K562 (cell line): ENCODE results near the gene CYSRT1. TPM values are rescaled to one million over a fixed set of nuclear protein-coding genes. Genes with fewer than 3 reads are reported as not detected.
"Not testable (repeated sequence)": the region's sequence is repeated elsewhere in the genome, so short reads cannot be mapped to it uniquely, and the experiment has no call there.

Experiments used
- ATAC-seq: fragments of 200-7000 bp; cut with Tn5 transposase; 3 replicates; pipeline ENCODE4 v1.9.1; 2020; ENCODE audit warnings: moderate library complexity
- BruUV-seq: library from RNA; stranded (reverse); fragments of 400-500 nt; replicated peaks from 2 replicates; lab custom pipeline; 2021; lab: Mats Ljungman, UMichigan
- CTCF ChIA-PET: fragments of 300-600 bp; formaldehyde crosslinking; extraction: SDS; loops from one replicate; lab custom pipeline; 2021; ENCODE audit warnings: low intra/inter-chr PET ratio; lab: Yijun Ruan, JAX
- POLR2A ChIA-PET: fragments of 300-600, 350-650 bp; sonication (Branson Sonifier 250); formaldehyde crosslinking; extraction: SDS; loops from one replicate; lab custom pipeline; 2021; ENCODE audit warnings: antibody characterized with exemption, inconsistent platforms; lab: Yijun Ruan, JAX
- DNase-seq, 4 experiments: peaks; one replicate each; pipeline versions ENCODE4 v3.0.0 to v3.0.0-alpha.2; 2011 to 2018; ENCODE audit warnings: low spot score in 3 of 4, mixed read lengths in 3 of 4; ENCODE audit errors: extremely low read depth in 1 of 4
- FAIRE-seq: peaks from 2 replicates; lab custom pipeline; 2011; peaks lifted over from hg19 to GRCh38; lab: Jason Lieb, UNC
- H2AFZ ChIP-seq: 2 replicates; pipeline ENCODE4 v1.6.0; 2011; ENCODE audit warnings: low read depth, low read length, control low read depth, inconsistent platforms
- H3K27ac ChIP-seq: fragments of 200-600 bp; 3 replicates; pipeline ENCODE4 v1.8.0; 2011; ENCODE audit warnings: low read depth, mild to moderate bottlenecking, control low read depth, inconsistent platforms, low read length, moderate library complexity, mixed read lengths; ENCODE audit errors: extremely low read depth
- H3K27me3 ChIP-seq, 2 experiments: fragments of 300-600 bp in 1 of 2; 2 replicates in 1 of 2; 3 replicates in 1 of 2; pipeline versions ENCODE4 v1.6.0 to v1.8.0; 2011; ENCODE audit warnings: inconsistent platforms in 2 of 2, low read length in 2 of 2, mild to moderate bottlenecking in 1 of 2, mixed read lengths in 1 of 2, moderate library complexity in 1 of 2; ENCODE audit not compliant: control insufficient read depth in 2 of 2, insufficient read depth in 2 of 2
- H3K36me3 ChIP-seq: fragments of 300-600 bp; 3 replicates; pipeline ENCODE4 v1.8.0; 2011; ENCODE audit warnings: mild to moderate bottlenecking, low read length, inconsistent platforms; ENCODE audit not compliant: control insufficient read depth, insufficient read depth
- H3K4me1 ChIP-seq, 2 experiments: fragments of 200-600 bp in 1 of 2; replicated peaks in 1 of 2; 2 replicates in 1 of 2; 3 replicates in 1 of 2; pipeline versions ENCODE4 v1.5.1 to v1.8.0; 2011; ENCODE audit warnings: inconsistent platforms in 2 of 2, low read length in 2 of 2, mild to moderate bottlenecking in 1 of 2, mixed read lengths in 1 of 2, moderate library complexity in 1 of 2; ENCODE audit not compliant: control insufficient read depth in 2 of 2, insufficient read depth in 2 of 2
- H3K4me2 ChIP-seq: 2 replicates; pipeline ENCODE4 v1.6.1; 2011; ENCODE audit warnings: low read length, control low read depth, inconsistent platforms, mixed read lengths; ENCODE audit not compliant: insufficient read depth
- H3K4me3 ChIP-seq: fragments of 200-600 bp; sonication (generic), shearing (Covaris generic); 2 replicates; pipeline ENCODE4 v1.5.1; 2016; ENCODE audit warnings: control low read depth, inconsistent platforms
- H3K79me2 ChIP-seq: fragments of 200-600 bp; 3 replicates; pipeline ENCODE4 v1.8.0; 2011; ENCODE audit warnings: low read length, inconsistent platforms; ENCODE audit not compliant: control insufficient read depth, insufficient read depth
- H3K9ac ChIP-seq, 2 experiments: 2 replicates each; pipeline versions ENCODE4 v1.6.0 to v1.6.1; 2011; ENCODE audit warnings: low read depth in 2 of 2, low read length in 2 of 2, control low read depth in 1 of 2, inconsistent platforms in 1 of 2, mild to moderate bottlenecking in 1 of 2, mixed read lengths in 1 of 2; ENCODE audit not compliant: insufficient read depth in 1 of 2
- H3K9me1 ChIP-seq: one replicate; pipeline ENCODE4 v1.6.0; 2011; ENCODE audit warnings: inconsistent platforms, mild to moderate bottlenecking, low read length, moderate library complexity; ENCODE audit not compliant: control insufficient read depth, insufficient read depth
- H3K9me3 ChIP-seq: replicated peaks from 2 replicates; pipeline ENCODE4 v1.5.1; 2011; ENCODE audit warnings: low read depth, low read length, inconsistent platforms; ENCODE audit not compliant: control insufficient read depth, insufficient read depth
- H4K20me1 ChIP-seq: replicated peaks from 2 replicates; pipeline ENCODE4 v1.6.1; 2011; ENCODE audit warnings: low read length, inconsistent platforms, mixed read lengths; ENCODE audit not compliant: control insufficient read depth, insufficient read depth
- ARID4B ChIP-seq: sonication (generic); formaldehyde crosslinking; IDR thresholded peaks from 2 replicates; pipeline ENCODE4 v1.8.0; 2022; ENCODE audit warnings: mild to moderate bottlenecking, missing genetic modification reagents
- CCNT2 ChIP-seq: IDR thresholded peaks from 2 replicates; pipeline ENCODE4 v1.6.1; 2011; ENCODE audit warnings: borderline replicate concordance, low read depth, mild to moderate bottlenecking, moderate library complexity, mixed read lengths, low read length; ENCODE audit not compliant: insufficient read length; ENCODE audit errors: extremely low read depth
- FIP1L1 ChIP-seq: fragments of 200-400 bp; formaldehyde crosslinking; IDR thresholded peaks from 2 replicates; pipeline ENCODE4 v1.6.1; 2018; ENCODE audit warnings: mild to moderate bottlenecking, low read depth, low read length; ENCODE audit not compliant: poor library complexity, severe bottlenecking
- KDM5B ChIP-seq: fragments of 200-600 bp; sonication (generic); IDR thresholded peaks from 2 replicates; pipeline ENCODE4 v1.6.1; 2012; ENCODE audit warnings: low read depth, mild to moderate bottlenecking, moderate library complexity, low read length, control low read depth, inconsistent platforms; ENCODE audit not compliant: insufficient replicate concordance
- PHF8 ChIP-seq: fragments of 200-600 bp; sonication (generic); IDR thresholded peaks from 2 replicates; pipeline ENCODE4 v1.6.1; 2012; ENCODE audit warnings: mixed run types, mild to moderate bottlenecking, inconsistent platforms, low read length, moderate library complexity, borderline replicate concordance
- POLR2AphosphoS5 ChIP-seq: IDR thresholded peaks from 2 replicates; pipeline ENCODE4 v1.6.1; 2011; ENCODE audit warnings: mild to moderate bottlenecking, low read depth, low read length, moderate library complexity; ENCODE audit not compliant: control insufficient read depth, insufficient read depth
- POLR2G ChIP-seq: fragments of 200-400 bp; formaldehyde crosslinking; IDR thresholded peaks from 2 replicates; pipeline ENCODE4 v1.6.1; 2017; ENCODE audit warnings: low read depth, mild to moderate bottlenecking, antibody characterized with exemption, low read length, moderate library complexity
- RBFOX2 ChIP-seq: fragments of 200-400 bp; formaldehyde crosslinking; IDR thresholded peaks from 2 replicates; pipeline ENCODE4 v1.6.1; 2017; ENCODE audit warnings: low read depth, mild to moderate bottlenecking, low read length, moderate library complexity
- ZFX ChIP-seq: sonication (generic); formaldehyde crosslinking; IDR thresholded peaks from 2 replicates; pipeline ENCODE4 v1.8.0; 2022; ENCODE audit warnings: mild to moderate bottlenecking, missing genetic modification reagents, moderate library complexity
- WGBS: fragments of 100-300 bp; shearing (Covaris generic); methylation state at CpG from one replicate; pipeline ENCODE4 v1.1.6; 2016; ENCODE audit warnings: low coverage, mixed read lengths; ENCODE audit not compliant: insufficient coverage; ENCODE audit errors: missing lambda C conversion rate; 5-methylcytosine and 5-hydroxymethylcytosine counted together
- in situ Hi-C: fragments of 300-500 bp; cut with MboI; formaldehyde crosslinking; loops from 4 replicates; pipeline ENCODE4 v1.15.0; 2018; ENCODE audit warnings: inconsistent platforms, mixed read lengths
- intact Hi-C: fragments of 100-400 bp; cut with micrococcal nuclease; formaldehyde crosslinking; loops from 2 replicates; pipeline ENCODE4 v1.14.2; 2022
- polyA plus RNA-seq, 8 experiments: library from polyadenylated mRNA; depleted of rRNA in 4 of 8; stranded (reverse) in 5 of 8; unstranded in 3 of 8; fragments of >200 nt; fragmentation: Nextera tagmentation in 2 of 8; fragmentation: Illumina TruSeq in 1 of 8; extraction: Ambion mirVana in 2 of 8; extraction: Trizol in 1 of 8; gene quantifications; 2 replicates each; pipeline versions ENCODE4 v1.2.1 to v1.2.3, GENCODE V29; 2011 to 2014; ENCODE audit warnings: inconsistent platforms in 1 of 8, missing spikeins in 1 of 8
- total RNA-seq, 7 experiments: library from RNA; depleted of rRNA in 6 of 7; stranded (reverse); fragments of >200 nt in 6 of 7; fragmentation: Illumina TruSeq in 2 of 7; extraction: Trizol in 2 of 7; gene quantifications; 2 replicates each; pipeline versions ENCODE4 v1.2.1 to v1.2.3, GENCODE V29; 2011 to 2021; ENCODE audit warnings: low replicate concordance in 1 of 7

Gene CYSRT1
- total and polyA plus RNA-seq, 9 of the 15 experiments (the other 6 are each of a cell fraction or from before 2014, with no cell fraction given), result 0.04 to 1.4 (median 0.42) TPM; not detected in 3

- H3K27ac ChIP-seq, H3K9me3 ChIP-seq, H2AFZ ChIP-seq, CTCF ChIA-PET, H3K9me1 ChIP-seq, ATAC-seq, DNase-seq, H3K27me3 ChIP-seq, H3K4me3 ChIP-seq: not testable (repeated sequence)
- Histone ChIP-seq H3K9ac (peak overlapping the region in 1 of 2 experiments; percentile 100; a peak in 2 of 4 replicates), H3K4me2 (peak overlapping the region; percentile 47), H3K36me3 (peaks cover 30% of the 10 kb centered on the region), H4K20me1 (peaks cover 30% of the 10 kb centered on the region), H3K79me2 (peaks cover 53% of the 10 kb centered on the region), H3K4me1 (peaks cover 24 to 85% of the 10 kb centered on the region in 2 experiments; a peak in 4 of 5 replicates)
- in situ Hi-C loops (loop anchor here (25.0 kb wide), 1 partner anchor 456 kb away; the partner anchor contains the start of genes CCDC183 and TMEM141), intact Hi-C loops (loop anchor here (5.0 to 10.0 kb wide), 2 partner anchors 59 to 458 kb away; partner anchors contain the start of gene NRARP)
- TSS peak; percentile 71 for BruUV-seq
- FAIRE-seq, result peak; percentile 29
- POLR2A ChIA-PET, result interaction anchor here (0.6 to 6.5 kb wide), 19 partner anchors 11 to 869 kb away, joined by 3 to 221 read pairs (median 4); partner anchors contain the start of genes ANAPC2, CARD9, EXD3 and NELFB
- TF ChIP-seq POLR2G (peak; percentile 79), KDM5B (peak; percentile 5), PHF8 (peak; percentile 11; the same call in 1 of the 2 replicates), POLR2AphosphoS5 (0 out of 2 replicates have a peak, but pooled peaks have one; percentile 5), CCNT2 (peak; percentile 4), ARID4B (CRISPR knock-in tag) (peak; percentile 38; the same call in 1 of the 2 replicates), ZFX (peak; percentile 43), RBFOX2 (peak; percentile 76), FIP1L1 (peak; percentile 39)
- 89% methylated on average over 9 of the region's 18 CpGs for WGBS
Observed at GRCh38 chr9:137243266-137243625, 18.3 kb downstream of the CYSRT1 start.
